Suppressor macrophage (primary cell): Measurements from ENCODE around the gene DBP.
"Not testable (repeated sequence)": the region's sequence is repeated elsewhere in the genome, so short reads cannot be mapped to it uniquely, and the experiment has no call there.

Experiments
- DNase-seq, 4 experiments: peaks; one replicate each; pipeline ENCODE4 v3.0.0-alpha.2; 2020 to 2022

DBP gene

DNA sequence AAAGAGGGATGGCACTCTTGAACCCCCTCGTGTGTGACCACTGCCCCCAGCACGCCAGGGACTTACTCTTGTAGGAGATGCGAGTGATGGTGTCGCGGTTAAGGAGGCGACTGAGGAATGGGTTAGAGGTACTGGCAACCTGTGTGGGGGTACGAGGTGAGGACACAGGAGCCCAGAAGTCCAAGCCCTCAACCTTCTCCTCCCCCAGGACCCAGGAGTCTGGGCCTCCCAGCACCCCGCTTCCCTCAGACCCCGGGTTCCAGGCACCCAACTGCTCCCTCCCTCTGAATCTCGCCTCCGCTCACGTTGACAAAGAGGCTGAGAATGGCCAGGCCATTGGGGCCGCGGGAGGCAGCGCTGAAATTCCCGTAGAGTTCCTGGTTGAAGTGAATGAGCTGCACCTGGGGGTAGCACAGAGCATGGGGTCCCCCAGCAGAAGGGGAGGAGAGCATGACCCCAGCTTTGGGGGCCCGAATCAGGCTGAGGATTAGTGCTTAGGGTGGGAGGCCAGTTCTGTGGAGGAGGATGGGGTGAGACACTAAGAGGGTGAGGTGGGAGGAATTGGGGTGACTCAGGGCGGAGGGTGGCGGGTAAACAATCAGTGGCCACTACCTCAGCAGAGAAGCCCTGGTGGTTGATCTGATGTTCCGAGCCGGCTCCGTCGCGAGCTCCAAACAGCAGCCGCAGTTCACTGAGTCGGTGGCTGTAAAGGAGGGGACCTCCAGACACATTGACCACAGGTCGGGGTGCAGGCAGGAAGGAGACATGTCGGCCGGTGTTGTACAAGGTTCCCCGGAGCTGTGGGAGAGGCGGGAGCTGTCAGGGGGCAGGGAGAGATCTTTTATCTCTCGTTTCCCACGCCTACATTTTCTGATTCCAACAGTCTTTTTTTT, 2.5 kb upstream of the DBP start:
- DNase-seq: no peak

DNA sequence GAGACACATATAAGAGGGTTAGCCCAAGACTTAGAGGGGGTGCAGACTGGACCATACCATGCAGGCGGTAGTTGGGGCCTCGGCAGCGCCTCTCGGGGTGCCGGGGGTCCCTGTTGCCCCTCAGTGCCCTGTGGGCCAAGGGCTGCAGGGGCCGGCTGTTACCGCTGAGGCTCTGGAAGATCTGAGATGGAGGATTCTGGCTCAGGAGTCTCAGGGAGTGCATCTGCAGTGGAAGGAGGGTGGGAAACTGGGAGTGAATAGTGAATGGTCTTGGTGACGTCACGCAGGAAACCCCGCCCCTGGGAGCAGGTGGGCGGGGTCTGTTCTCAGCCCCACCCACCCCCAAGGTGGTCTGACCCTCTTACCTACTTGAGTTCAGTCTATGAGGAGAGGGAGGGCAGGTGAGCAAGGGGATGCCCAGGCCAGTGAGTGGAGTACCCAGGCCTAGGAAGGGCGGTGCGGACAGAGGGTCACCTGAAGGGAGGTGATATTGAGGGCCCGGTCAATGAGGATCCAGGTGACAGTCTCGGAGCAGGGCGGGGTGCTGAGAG, 1.7 kb upstream of the DBP start:
- DNase-seq: no peak

DNA sequence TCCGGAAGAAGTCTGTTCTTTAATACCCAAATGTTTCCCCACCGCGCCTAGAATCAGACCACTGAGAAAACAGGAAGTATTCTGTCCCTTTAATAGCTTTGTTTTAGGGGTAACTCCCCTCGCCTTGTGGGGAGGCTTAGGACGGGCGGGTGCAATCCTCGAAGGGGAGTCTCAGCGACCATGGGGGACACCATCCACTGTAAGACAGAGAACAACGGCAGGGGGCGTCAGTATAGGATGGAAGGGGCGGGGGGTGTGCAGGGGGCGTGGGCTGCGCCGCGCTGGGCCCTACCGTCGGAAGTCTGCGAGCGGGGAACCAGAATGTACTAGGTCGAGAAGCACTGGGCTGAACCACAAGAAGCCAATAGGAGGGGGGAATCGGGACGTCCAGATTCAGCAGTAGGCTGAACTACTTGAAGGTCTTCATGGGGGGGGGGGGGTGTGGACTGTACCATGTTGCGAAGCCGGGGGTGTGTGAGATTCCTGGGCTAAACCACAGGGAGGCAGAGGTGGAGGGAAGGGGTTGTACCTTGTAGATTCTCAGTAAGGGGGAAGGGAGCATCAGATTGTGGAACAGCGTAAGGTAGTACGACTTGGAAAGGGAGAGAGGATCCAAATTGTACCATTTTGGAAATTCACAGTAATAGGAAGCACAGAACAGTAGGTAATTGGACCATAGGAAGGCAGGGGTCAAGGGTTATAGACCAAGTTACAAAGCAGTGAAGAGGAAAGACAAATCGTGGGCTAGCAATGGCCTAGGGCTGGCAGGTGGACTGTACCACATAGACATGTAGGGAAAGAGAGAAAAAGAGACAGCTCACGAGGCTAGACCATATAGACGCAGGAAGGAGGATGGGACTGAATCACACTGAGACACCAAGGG, 1.0 kb upstream of the DBP start:
- peak; percentile 86 to 93 (median 92) for DNase-seq

DNA sequence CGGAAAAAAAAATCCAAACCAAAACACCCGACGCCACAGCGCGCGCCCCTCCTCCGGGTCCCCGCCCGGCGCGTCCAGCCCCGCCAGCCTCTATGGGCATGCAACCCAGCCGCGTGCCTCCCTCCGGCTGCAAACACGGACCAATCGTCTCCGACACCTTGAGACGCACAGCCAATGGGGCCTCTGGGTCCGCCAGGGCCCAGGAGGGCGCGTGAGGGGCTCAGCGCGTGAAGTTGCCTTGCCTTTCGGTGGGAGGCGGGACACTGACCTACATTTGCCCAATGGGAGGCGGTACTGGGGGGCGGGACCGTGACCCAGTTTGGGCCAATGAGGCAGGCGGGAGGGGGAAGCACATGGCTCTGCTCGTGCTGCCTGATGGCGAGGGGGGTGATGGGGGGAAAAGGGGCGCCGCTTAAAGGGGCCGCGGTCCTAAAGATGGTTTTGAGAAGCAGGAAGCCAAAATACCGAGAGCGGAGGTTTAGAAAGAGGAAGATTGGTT, 319 bp upstream of the DBP start:
- peak; percentile 99 to 100 (median 99) for DNase-seq

DNA sequence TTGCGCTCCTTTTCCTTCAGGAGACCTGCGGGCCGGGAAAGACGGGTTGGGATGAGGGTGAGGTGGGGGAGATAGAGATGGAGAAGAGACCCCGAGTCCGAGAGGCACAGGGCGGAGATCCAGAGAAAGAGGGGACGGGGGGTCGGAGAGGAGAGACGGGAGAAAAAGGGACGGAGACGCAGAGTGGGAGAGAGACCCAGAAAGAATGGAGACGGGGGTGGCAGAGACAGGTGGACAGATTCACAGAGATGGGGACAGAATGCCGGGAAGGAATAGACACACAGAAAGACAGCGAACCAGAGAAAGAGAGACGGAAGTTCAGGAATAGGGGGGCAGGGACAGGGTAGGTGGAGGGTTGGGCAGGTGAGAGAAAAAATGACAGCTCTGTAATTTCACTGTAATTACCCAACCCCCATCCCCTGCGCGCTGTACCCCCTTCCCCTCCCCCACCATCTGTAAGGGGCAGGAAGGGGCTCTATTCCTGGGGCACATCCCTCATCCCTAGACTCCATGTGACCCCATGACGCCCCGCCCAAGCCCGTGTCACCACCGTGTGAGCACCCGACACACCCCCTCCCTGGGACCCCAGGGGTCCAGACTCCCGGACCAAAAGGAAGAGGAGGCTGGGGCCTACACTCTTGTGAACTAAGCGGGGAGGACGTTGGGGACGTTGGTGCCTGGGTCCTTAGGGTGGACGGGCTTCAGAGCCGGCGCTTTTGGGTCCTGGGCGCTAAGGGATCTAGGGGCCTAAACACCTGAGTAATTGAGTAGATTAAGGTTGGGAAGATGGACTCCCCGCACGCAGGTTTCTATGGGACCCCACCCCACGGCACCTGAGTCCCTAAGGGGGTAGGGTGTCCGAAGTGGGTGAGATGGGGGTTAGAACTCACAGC, 967 bp downstream of the DBP start:
- DNase-seq: peak; percentile 32 to 76 (median 55)

DNA sequence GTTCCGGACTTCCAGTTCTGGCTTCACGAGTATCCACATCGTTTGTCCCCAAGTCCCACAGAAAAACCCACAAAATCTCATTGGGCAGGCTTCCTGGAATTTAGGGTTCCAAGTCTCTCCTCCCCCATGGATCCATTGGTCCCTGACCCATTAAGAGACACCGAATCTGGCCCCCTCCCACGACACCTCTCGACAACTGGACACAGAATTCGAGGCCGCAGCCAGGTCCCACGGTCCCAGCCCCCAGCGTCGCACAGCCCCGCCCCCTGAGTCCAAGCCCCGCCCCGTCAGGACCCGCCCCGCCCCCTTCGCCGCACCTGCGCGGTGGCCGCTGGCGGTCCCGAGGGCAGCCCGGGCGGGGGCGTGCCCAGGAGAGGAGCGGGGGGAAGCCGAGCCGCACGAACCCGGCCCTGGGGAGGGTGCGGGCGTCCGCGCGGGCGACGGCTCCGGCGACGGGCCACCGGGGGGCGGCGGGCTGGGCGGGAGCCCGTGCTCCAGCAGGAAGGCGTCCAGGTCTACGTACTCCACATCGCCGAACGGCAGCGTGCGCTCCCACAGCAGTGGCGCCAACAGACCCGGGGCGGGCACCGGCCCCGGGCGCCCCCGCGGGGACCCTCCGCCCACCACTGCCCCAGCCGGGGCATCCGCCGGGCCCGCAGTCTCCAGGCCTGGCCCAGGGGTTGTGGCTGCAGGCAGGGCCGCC, 1.8 kb downstream of the DBP start:
- DNase-seq: peak; percentile 77 to 94 (median 86)

DNA sequence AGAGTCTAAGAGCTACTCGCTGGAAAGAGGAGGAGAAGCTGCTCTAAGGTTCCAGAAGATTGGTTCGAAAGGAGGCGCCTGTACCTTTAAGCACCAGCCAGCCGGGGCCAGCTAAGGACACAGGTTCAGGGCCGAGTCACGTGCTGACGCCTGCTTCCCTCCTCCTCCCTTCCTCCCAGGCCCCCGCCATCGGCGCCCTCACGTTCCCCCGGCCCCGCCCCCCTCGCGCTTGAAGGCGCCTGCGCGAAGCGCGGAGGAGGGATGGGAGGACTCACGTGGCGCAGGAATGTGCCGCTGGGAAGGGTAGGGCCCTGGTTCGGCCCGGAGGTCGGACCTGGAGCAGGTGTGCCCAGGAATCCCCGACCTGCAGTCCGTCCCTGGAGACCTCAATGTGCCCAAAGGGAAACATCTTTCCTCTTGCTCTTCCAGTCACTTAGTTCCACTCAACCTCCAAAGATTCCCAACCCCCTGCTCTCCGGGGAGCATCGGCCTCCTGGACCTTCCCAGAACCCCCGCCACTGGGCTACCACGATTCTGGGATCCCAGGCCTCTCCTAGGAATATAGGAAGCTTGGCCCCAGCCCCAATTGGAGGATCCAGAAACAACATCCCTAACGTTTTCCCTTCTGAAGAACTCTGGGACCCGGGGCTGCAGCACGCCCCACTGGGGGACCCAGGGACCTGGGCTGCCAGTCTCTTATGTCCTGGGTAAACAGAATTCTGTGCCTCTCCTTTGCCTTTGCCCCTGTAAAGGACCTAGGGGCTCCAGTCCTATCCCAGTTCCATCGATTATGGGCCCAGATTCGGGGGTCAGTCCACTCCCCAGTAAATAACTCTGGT, 2.5 kb downstream of the DBP start:
- peak; percentile 91 to 97 (median 94) for DNase-seq

DNA sequence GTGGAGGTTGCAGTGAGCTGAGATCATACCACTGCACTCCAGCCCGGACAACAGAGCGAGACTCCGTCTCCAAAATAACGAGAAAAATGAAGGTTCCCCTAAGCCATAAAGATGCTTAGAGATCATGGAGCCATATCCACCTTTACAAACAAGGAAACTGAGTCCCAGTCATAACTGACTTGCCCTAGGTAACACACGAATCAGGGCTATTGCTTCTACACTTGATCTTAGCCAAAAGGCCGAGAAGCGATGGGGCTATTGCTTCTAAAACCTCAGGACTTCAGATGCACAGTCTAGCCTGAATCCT, 3.2 kb downstream of the DBP start:
- no peak for DNase-seq

DNA sequence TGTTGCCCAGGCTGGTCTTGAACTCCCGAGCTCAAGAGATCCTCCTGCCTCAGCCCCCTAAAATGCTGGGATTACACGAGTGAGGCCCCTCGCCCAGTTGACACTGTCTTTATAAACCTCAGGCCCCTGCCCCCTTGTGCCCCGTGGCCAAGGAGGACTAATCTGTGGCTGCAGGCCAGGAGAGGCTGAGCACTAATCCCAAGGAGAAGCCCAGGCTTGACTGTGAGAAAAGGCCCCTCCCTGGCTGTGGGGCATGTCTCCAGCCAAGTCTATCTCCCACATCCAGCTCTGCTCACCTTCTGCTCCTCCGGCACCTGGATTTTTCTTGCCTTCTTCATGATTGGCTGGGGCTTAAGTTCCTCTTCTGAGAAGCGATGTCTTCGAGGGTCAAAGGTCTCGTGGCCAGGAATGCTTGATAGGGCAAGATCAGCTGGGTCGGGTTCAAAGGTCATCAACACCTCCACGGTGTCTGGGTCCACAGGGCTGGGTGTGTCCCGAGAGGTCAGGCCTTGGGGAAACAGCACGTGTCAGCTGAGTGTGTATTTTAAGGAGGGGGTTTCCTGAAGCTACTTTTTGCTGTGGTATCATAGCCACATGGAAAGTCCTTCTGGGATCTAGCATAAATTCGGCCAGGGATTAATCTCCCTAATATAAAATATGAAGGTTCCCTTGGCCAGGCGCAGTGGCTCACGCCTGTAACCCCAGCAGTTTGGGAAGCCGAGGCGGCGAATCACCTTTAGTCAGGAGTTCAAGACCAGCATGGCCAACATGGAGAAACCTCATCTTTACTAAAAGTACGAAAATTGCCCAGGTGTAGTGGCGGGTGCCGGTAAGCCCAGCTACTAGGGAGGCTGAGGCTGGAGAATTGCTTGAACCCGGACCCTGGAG, 3.8 kb downstream of the DBP start:
- no peak for DNase-seq

DNA sequence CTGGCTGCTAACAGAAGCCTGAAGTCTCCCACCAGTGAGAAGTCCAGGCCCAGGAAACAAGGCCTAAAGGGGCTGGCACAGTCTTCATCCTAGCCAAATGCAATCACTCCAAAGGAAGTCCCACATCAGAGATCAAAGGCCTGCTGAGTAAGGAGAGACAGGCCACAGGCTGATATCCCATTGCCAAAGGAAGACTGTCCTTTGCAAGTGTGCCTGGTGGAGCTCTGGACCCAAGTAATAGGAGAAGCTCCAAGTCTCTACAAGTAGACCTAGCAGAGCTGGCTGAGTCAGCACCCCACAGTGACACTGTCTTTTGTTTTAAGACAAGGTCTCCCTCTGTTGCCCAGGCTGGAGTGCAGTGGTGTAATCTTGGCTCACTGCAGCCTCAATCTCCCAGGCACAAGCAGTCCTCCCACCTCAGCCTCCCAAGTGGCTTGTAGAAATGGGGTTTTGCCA, 4.5 kb downstream of the DBP start:
- peak; percentile 58 to 73 (median 71) for DNase-seq

DNA sequence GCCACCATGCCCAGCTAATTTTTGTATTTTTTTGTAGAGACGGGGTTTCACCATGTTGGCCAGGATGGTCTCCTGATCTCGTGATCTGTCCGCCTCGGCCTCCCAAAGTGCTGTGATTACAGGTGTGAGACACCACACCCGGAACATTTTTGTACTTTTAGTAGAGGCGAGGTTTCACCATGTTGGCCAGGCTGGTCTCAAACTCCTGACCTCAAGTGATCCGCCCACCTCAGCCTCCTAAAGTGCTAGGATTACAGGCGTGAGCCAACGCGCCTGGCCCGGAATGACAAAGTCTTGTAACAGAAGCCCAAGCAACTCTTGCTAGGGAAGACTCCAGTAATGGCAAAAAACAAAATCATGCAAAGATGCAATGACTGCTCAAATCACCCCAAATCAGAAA, 4.9 kb downstream of the DBP start:
- DNase-seq: not testable (repeated sequence)

DNA sequence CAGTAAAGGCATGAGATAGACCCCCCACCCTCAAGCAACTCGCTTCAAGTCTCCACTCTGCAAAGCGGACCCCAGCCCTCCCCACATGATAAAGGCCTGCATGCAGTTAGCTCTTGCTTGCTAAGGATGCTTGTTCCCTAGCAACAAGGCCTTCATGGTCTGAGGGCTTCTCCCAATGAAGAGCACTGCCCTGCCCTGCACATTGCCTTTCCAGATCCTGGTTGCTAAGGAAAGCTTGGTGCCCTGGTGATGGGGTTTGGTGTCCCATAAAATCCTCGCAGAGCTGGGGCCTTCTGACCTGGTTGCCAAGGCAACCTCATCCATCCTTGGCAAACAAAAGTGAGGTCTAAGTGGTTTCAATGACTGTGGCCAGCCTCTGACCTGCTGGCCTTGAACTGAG, 6.0 kb downstream of the DBP start:
- no peak for DNase-seq

DNA sequence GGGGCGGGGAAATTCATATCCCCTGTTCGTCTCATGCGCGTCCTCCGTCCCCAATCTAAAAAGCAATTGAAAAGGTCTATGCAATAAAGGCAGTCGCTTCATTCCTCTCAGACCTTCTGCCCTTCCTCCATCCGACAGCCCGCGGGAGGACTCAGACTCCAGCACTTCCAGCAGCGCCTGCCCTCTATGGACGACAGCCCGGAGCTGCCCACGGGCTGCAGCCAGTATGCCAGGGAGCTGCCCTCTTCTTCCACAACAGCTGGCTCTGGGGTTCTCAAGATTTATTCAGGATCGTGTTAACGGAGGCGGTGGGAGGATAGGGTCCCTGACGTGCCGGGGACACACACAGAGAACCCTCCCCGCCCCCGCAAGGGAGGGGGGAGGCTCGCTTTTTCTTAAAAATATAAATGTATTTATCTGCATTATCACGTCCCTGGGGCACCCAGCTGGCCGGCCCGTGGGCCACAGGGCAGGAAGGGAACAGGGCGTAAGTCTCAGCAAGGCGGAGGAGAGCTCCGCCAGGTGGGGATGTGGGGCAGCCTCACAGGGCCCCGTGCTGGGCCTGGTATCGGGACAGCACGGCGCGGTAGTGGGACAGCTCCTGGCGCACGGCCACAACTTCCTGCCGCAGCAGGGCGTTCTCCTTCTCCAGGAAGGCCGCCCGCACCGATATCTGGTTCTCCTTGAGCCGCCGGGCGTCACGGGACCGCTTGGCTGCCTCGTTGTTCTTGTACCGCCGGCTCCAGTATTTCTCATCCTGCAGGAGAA, 6.7 kb downstream of the DBP start:
- peak; percentile 22 to 65 (median 50) for DNase-seq

DNA sequence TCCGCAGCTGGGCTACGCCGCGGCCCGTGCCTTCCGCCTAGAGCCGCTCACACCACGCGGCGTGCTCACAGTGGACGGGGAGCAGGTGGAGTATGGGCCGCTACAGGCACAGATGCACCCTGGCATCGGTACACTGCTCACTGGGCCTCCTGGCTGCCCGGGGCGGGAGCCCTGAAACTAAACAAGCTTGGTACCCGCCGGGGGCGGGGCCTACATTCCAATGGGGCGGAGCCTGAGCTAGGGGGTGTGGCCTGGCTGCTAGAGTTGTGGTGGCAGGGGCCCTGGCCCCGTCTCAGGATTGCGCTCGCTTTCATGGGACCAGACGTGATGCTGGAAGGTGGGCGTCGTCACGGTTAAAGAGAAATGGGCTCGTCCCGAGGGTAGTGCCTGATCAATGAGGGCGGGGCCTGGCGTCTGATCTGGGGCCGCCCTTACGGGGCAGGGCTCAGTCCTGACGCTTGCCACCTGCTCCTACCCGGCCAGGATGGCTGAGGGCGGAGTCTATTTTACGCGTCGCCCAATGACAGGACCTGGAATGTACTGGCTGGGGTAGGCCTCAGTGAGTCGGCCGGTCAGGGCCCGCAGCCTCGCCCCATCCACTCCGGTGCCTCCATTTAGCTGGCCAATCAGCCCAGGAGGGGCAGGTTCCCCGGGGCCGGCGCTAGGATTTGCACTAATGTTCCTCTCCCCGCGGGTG, 7.4 kb downstream of the DBP start:
- peak in 1 of 4 experiments; percentile 35 for DNase-seq

DNA sequence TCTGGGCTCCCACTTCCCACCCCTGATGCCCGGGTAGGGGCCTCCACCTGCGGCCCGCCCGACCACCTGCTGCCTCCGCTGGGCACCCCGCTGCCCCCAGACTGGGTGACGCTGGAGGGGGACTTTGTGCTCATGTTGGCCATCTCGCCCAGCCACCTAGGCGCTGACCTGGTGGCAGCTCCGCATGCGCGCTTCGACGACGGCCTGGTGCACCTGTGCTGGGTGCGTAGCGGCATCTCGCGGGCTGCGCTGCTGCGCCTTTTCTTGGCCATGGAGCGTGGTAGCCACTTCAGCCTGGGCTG, 7.9 kb downstream of the DBP start:
- DNase-seq: no peak

DNA sequence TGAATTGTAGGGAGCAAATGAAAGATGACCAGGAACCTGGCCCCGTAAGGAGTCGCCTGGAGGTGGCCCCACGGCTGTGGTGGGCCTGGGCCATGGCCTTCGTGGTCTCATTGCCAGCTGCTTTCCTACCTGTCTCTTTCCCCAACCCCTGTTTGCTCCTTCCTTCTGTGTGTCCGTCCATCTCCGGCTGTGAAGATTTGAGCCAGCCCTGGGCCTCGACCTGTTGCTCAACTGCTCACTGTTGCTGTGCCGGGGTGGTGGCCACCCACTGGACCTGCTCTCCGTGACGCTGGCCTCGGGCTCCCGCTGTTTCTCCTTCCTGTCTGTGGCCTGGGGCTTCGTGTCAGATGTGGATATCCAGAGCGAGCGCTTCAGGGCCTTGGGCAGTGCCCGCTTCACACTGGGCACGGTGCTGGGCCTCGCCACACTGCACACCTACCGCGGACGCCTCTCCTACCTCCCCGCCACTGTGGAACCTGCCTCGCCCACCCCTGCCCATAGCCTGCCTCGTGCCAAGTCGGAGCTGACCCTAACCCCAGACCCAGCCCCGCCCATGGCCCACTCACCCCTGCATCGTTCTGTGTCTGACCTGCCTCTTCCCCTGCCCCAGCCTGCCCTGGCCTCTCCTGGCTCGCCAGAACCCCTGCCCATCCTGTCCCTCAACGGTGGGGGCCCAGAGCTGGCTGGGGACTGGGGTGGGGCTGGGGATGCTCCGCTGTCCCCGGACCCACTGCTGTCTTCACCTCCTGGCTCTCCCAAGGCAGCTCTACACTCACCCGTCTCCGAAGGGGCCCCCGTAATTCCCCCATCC, 8.5 kb downstream of the DBP start:
- DNase-seq: peak in 1 of 4 experiments; percentile 45

DNA sequence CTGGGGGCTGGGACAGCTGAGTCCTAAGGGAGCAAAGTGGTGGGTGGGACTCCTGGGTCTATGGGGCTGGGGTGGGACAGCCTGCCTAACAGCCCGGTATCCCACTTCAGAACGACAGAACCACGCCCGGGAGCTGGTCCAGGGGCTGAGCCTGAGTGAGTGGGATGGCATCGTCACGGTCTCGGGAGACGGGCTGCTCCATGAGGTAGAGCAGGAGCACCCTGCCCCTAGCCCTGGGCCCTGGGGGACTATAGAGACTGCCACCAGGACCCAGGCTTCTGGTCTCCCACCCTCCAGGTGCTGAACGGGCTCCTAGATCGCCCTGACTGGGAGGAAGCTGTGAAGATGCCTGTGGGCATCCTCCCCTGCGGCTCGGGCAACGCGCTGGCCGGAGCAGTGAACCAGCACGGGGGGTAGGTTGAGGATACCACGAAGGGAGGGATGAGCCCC, 9.3 kb downstream of the DBP start:
- DNase-seq: no peak
